Measurements from ENCODE around the gene WDCP.
A peak's percentile ranks its signal among the peaks of the same experiment; 100 is the strongest.

Gene WDCP

GRCh38 chr2:24010477-24011249 lies 36.5 kb downstream of the WDCP start:
- no peak overlapping the region for H3K4me3 ChIP-seq (ENCODE audit: low read depth, low read length)

DNA sequence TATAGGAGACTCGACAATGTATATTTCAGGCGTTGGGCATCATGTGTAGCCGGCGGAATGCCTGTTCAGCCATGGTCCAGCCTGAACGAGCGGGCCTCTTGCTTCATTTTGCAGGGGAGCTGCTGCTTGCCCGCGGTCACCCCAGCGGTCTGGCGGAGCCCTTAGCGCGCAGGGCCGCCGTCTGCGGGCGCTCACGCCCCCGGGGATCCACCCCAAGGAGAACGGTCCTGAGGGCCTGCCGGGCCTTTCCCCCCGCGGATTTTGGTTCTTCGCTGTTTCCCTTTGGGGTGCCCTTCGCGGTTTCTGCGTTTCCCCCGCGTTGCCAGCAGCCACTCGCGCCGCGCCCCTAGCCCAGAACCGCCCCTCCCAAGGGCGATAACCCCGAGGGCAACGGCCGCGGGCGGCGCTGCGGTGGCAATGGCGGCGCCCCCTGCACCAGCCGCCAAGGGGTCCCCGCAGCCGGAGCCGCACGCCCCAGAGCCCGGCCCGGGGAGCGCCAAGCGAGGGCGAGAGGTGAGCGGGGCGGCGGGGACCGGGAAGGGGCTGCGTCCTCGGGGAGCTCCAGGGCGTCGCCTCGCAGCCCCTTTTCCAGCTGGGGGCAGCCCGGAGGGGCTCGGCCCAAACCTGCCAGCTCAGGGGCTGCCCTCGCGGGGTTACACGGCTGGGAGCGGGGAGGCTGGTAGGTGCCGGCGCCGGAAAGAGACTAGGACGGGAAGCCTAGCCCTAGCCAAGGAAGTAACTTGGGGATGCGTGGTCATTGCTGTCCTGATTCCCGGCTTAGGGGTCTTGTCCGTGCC lies 37.3 kb downstream of the WDCP start, which contains the start of gene MFSD2B:
TSS of gene MFSD2B (plus strand) at position 406 of the 797 bp plus-strand sequence. CDS start at position 418, 12 bp downstream.
- no peak within 1 kb of the TSS for H3K9ac ChIP-seq
- H3K27ac ChIP-seq = no peak within 1 kb of the TSS
- H3K79me2 ChIP-seq = no peaks in the 10 kb centered on the region
- no peaks in the 10 kb centered on the region for H3K9me3 ChIP-seq (ENCODE audit: control insufficient read depth, low read length)
- H3K27me3 ChIP-seq (ENCODE audit: control insufficient read depth, insufficient read depth, low read length) = no peaks in the 10 kb centered on the region
- peak within 1 kb of the TSS; percentile 23 for H2AFZ ChIP-seq
- no peaks in the 10 kb centered on the region for H3K36me3 ChIP-seq (ENCODE audit: control insufficient read depth, insufficient read depth, low read length)
- no peak within 1 kb of the TSS for H3K4me3 ChIP-seq (ENCODE audit: low read depth, low read length)
- TF ChIP-seq CTCF (IDR thresholded peaks at IDR 0.05) = no peak
- no peaks in the 10 kb centered on the region for H3K4me1 ChIP-seq
- H3K4me2 ChIP-seq (ENCODE audit: low read length) = peak within 1 kb of the TSS; percentile 34

More at GRCh38 chr2:24010477-24011249, 36.5 kb downstream of the WDCP start:
- no peak overlapping the region for H3K27ac ChIP-seq
- H3K4me1 ChIP-seq = no peaks in the 10 kb centered on the region
- no peak overlapping the region for H3K4me2 ChIP-seq (ENCODE audit: low read length)
- no peaks in the 10 kb centered on the region for H3K9me3 ChIP-seq (ENCODE audit: control insufficient read depth, low read length)
- H3K36me3 ChIP-seq (ENCODE audit: control insufficient read depth, insufficient read depth, low read length) = no peaks in the 10 kb centered on the region
- no peaks in the 10 kb centered on the region for H3K27me3 ChIP-seq (ENCODE audit: control insufficient read depth, insufficient read depth, low read length)
- no peak for TF ChIP-seq CTCF (IDR thresholded peaks at IDR 0.05)
- no peaks in the 10 kb centered on the region for H3K79me2 ChIP-seq
- no peak overlapping the region for H3K9ac ChIP-seq
- H2AFZ ChIP-seq = no peak overlapping the region

GRCh38 chr2:24009367-24009679 lies 37.9 kb downstream of the WDCP start:
- Histone ChIP-seq H3K9me3 (ENCODE audit: control insufficient read depth, low read length) (no peaks in the 10 kb centered on the region), H3K36me3 (ENCODE audit: control insufficient read depth, insufficient read depth, low read length) (no peaks in the 10 kb centered on the region), H3K4me2 (ENCODE audit: low read length) (peak overlapping the region; percentile 34), H3K4me1 (no peaks in the 10 kb centered on the region), H3K27me3 (ENCODE audit: control insufficient read depth, insufficient read depth, low read length) (no peaks in the 10 kb centered on the region), H3K4me3 (ENCODE audit: low read depth, low read length) (no peak overlapping the region), H3K9ac (no peak overlapping the region), H2AFZ (no peak overlapping the region), H3K79me2 (no peaks in the 10 kb centered on the region), H3K27ac (no peak overlapping the region)
- TF ChIP-seq CTCF (IDR thresholded peaks at IDR 0.05) = no peak

DNA sequence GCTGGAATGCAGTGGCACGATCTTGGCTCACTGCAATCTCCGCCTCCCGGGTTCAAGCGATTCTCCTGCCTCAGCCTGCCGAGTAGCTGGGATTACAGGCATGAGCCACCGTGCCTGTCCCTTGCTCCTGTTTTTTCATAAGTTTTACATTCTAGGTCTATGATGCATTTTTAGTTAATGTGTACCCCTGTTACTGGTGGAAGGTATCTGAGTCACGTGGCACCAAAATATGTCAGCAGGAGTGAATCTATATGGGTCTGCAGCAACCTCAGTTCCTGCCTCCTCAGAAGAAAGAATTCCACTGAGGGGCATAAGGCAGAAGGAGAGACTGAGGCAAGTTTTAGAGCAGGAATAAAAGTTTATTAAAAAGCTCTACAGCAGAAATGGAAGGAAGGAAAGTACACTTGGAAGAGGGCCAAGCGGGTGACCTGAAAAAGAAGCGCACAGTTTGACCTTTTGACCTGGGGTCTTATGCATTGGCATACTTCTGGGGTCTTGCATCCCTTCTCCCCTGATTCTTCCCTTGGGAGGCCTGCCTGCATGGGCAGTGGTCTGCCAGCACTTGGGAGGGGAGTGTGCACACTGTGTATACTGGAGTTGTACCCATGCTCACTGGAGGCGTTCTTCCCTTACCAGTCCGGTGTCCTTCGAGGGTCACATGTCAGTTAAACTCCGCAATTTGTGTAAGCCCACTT lies 38.4 kb downstream of the WDCP start:
- H3K9ac ChIP-seq = no peak overlapping the region
- no peaks in the 10 kb centered on the region for H3K27me3 ChIP-seq (ENCODE audit: control insufficient read depth, insufficient read depth, low read length)
- no peaks in the 10 kb centered on the region for H3K36me3 ChIP-seq (ENCODE audit: control insufficient read depth, insufficient read depth, low read length)
- no peak overlapping the region for H3K4me2 ChIP-seq (ENCODE audit: low read length)
- no peaks in the 10 kb centered on the region for H3K79me2 ChIP-seq
- H3K4me3 ChIP-seq (ENCODE audit: low read depth, low read length) = no peak overlapping the region
- no peak overlapping the region for H2AFZ ChIP-seq
- no peak overlapping the region for H3K27ac ChIP-seq
- no peaks in the 10 kb centered on the region for H3K4me1 ChIP-seq
- H3K9me3 ChIP-seq (ENCODE audit: control insufficient read depth, low read length) = no peaks in the 10 kb centered on the region
- TF ChIP-seq CTCF (IDR thresholded peaks at IDR 0.05) = no peak

Data from parathyroid adenoma (tissue), 2 donors.